ENCODE results near the gene INTS4.

Gene INTS4

GRCh38 chr11:77884829-77885190 is 109.7 kb downstream of the INTS4 start:
- H3K4me3 ChIP-seq (ENCODE audit: low read depth, low read length) = no peak overlapping the region
- CTCF ChIA-PET = no interaction called here
- POLR2A ChIA-PET = no interaction called here
- peaks cover 0 to 48% of the 10 kb centered on the region in 2 experiments; a peak in 2 of 3 replicates for H3K36me3 ChIP-seq (ENCODE audit: control insufficient read depth in 2 of 2, insufficient read depth in 1 of 2, low read length in 2 of 2)
- H3K4me1 ChIP-seq (ENCODE audit: control insufficient read depth, insufficient read depth, low read length) = no peaks in the 10 kb centered on the region
- H3K9me3 ChIP-seq (ENCODE audit: control insufficient read depth, insufficient read depth, low read depth, low read length) = no peaks in the 10 kb centered on the region
- TF ChIP-seq ZNF239 (tag by site-specific recombination; IDR thresholded peaks at IDR 0.05) (no peak), ZNF704 (tag by site-specific recombination; IDR thresholded peaks at IDR 0.05) (no peak), ZNF621 (tag by site-specific recombination; IDR thresholded peaks at IDR 0.05) (no peak), ZNF280D (tag by site-specific recombination; IDR thresholded peaks at IDR 0.05) (no peak), ZNF514 (tag by site-specific recombination; IDR thresholded peaks at IDR 0.05) (no peak), ZNF701 (tag by site-specific recombination; IDR thresholded peaks at IDR 0.05) (no peak), WT1 (tag by site-specific recombination; IDR thresholded peaks at IDR 0.05) (no peak), ZNF530 (tag by site-specific recombination; IDR thresholded peaks at IDR 0.05; ENCODE audit: low read depth) (no peak), ZNF664 (tag by site-specific recombination; IDR thresholded peaks at IDR 0.05) (no peak), ZNF341 (tag by site-specific recombination; IDR thresholded peaks at IDR 0.05; ENCODE audit: low read depth) (no peak), TSHZ1 (tag by site-specific recombination; IDR thresholded peaks at IDR 0.05; ENCODE audit: borderline replicate concordance) (no peak), ZNF449 (tag by site-specific recombination; IDR thresholded peaks at IDR 0.05) (no peak)
- no peak overlapping the region for H3K27ac ChIP-seq (ENCODE audit: extremely low read depth, low read depth, low read length)

GRCh38 chr11:77884186-77884828 is 110.2 kb downstream of the INTS4 start:
- ChIA-PET CTCF (no interaction called here), POLR2A (no interaction called here)
- no peak overlapping the region for H3K27ac ChIP-seq (ENCODE audit: extremely low read depth, low read depth, low read length)
- no peak for TF ChIP-seq ZFP37 (tag by site-specific recombination; IDR thresholded peaks at IDR 0.05)
- TF ChIP-seq ZNF645 (tag by site-specific recombination; IDR thresholded peaks at IDR 0.05) = no peak
- no peak for TF ChIP-seq ZNF629 (tag by site-specific recombination; IDR thresholded peaks at IDR 0.05)
- no peak for TF ChIP-seq CTCF (tag by site-specific recombination; IDR thresholded peaks at IDR 0.05)
- no peak for TF ChIP-seq ZBTB17 (tag by site-specific recombination; IDR thresholded peaks at IDR 0.05)
- TF ChIP-seq KLF1 (tag by site-specific recombination; IDR thresholded peaks at IDR 0.05) = no peak
- TF ChIP-seq ZBTB49 (tag by site-specific recombination; IDR thresholded peaks at IDR 0.05; ENCODE audit: low read depth) = no peak
- no peak for TF ChIP-seq KLF16 (tag by site-specific recombination; IDR thresholded peaks at IDR 0.05)
- no peak for TF ChIP-seq GLIS2 (tag by site-specific recombination; IDR thresholded peaks at IDR 0.05)

More at GRCh38 chr11:77884186-77884828, 110.2 kb downstream of the INTS4 start:
- no peak overlapping the region for H3K4me3 ChIP-seq (ENCODE audit: low read depth, low read length)
- H3K4me1 ChIP-seq (ENCODE audit: control insufficient read depth, insufficient read depth, low read length) = no peaks in the 10 kb centered on the region
- peaks cover 0 to 49% of the 10 kb centered on the region in 2 experiments; a peak in 2 of 3 replicates for H3K36me3 ChIP-seq (ENCODE audit: control insufficient read depth in 2 of 2, insufficient read depth in 1 of 2, low read length in 2 of 2)
- H3K9me3 ChIP-seq (ENCODE audit: control insufficient read depth, insufficient read depth, low read depth, low read length) = no peaks in the 10 kb centered on the region
